Measurements from ENCODE around the gene EVPL.

EVPL gene

GRCh38 chr17:76003915-76004314 lies 23.2 kb downstream of the EVPL start:
- DNase-seq = no peak
- intact Hi-C loops (cut with DNase I; ENCODE audit: low total_unique reads) = no loop called here
- no peak for TF ChIP-seq CTCF (IDR thresholded peaks at IDR 0.05)
- peaks cover 0 to 3% (median 0%) of the 10 kb centered on the region in 4 donors for H3K4me1 ChIP-seq
- H3K9me3 ChIP-seq = no peaks in the 10 kb centered on the region
- no peaks in the 10 kb centered on the region for H3K27me3 ChIP-seq
- no peak overlapping the region for H3K27ac ChIP-seq
- peaks cover 0 to 50% (median 4%) of the 10 kb centered on the region in 3 donors for H3K36me3 ChIP-seq
- H3K4me3 ChIP-seq = no peak overlapping the region

- Histone ChIP-seq H3K4me1 (peaks cover 0 to 4% (median 0%) of the 10 kb centered on the region in 4 donors), H3K9me3 (no peaks in the 10 kb centered on the region), H3K36me3 (peaks cover 0 to 50% (median 4%) of the 10 kb centered on the region in 3 donors), H3K4me3 (no peak overlapping the region), H3K27ac (no peak overlapping the region), H3K27me3 (no peaks in the 10 kb centered on the region)
- intact Hi-C loops (cut with DNase I; ENCODE audit: low total_unique reads) = no loop called here
- no peak for DNase-seq
- TF ChIP-seq CTCF (IDR thresholded peaks at IDR 0.05) = no peak
Observed at GRCh38 chr17:76002100-76002499, 25.0 kb downstream of the EVPL start.

- Histone ChIP-seq H3K9me3 (no peaks in the 10 kb centered on the region), H3K36me3 (peaks cover 0 to 51% (median 4%) of the 10 kb centered on the region in 3 donors), H3K27me3 (no peaks in the 10 kb centered on the region), H3K4me3 (no peak within 1 kb of the TSS), H3K27ac (no peak within 1 kb of the TSS), H3K4me1 (peaks cover 0 to 8% (median 0%) of the 10 kb centered on the region in 4 donors)
- no peak for DNase-seq
- intact Hi-C loops (cut with DNase I; ENCODE audit: low total_unique reads) = no loop called here
- TF ChIP-seq CTCF (IDR thresholded peaks at IDR 0.05) = no peak
Observed at GRCh38 chr17:76000755-76001521, 26.2 kb downstream of the EVPL start, which contains the start of gene CDK3. CDK3 (plus strand) TSS chr17:76000855; CDS start chr17:76001426, 571 bp downstream.

- Histone ChIP-seq H3K9me3 (no peaks in the 10 kb centered on the region), H3K4me3 (no peak overlapping the region), H3K4me1 (peaks cover 0 to 8% (median 0%) of the 10 kb centered on the region in 4 donors), H3K36me3 (peaks cover 0 to 54% (median 4%) of the 10 kb centered on the region in 3 donors), H3K27me3 (no peaks in the 10 kb centered on the region), H3K27ac (no peak overlapping the region)
- DNase-seq = no peak
- TF ChIP-seq CTCF (IDR thresholded peaks at IDR 0.05) = peak; percentile 22 to 47
- intact Hi-C loops (cut with DNase I; ENCODE audit: low total_unique reads) = no loop called here
Observed at GRCh38 chr17:76000016-76000754, 26.9 kb downstream of the EVPL start.

GRCh38 chr17:75998327-75998795 lies 28.7 kb downstream of the EVPL start:
- no peak for TF ChIP-seq CTCF (IDR thresholded peaks at IDR 0.05)
- intact Hi-C loops (cut with DNase I; ENCODE audit: low total_unique reads) = no loop called here
- Histone ChIP-seq H3K4me1 (peaks cover 0 to 8% (median 0%) of the 10 kb centered on the region in 4 donors), H3K36me3 (peaks cover 0 to 59% (median 10%) of the 10 kb centered on the region in 3 donors), H3K4me3 (no peak overlapping the region), H3K27me3 (no peaks in the 10 kb centered on the region), H3K27ac (no peak overlapping the region), H3K9me3 (no peaks in the 10 kb centered on the region)
- DNase-seq = no peak
